ENCODE data around the gene NEDD4L. TPM values are rescaled to one million over a fixed set of nuclear protein-coding genes. Genes with fewer than 3 reads are reported as not detected.

NEDD4L gene
- total and polyA plus RNA-seq, 10 of the 15 experiments (the other 5 are each of a cell fraction or from before 2014, with no cell fraction given): 7.4 to 24.0 (median 17.7) TPM

- H3K27ac ChIP-seq (ENCODE audit: control insufficient read depth, insufficient read depth): no peak overlapping the region
- WGBS (ENCODE audit: insufficient coverage, insufficient replicate concordance, low lambda C conversion rate, missing lambda C conversion rate): 56% methylated on average over 2 of the region's 2 CpGs
- no peak for ATAC-seq
- BruUV-seq (replicated peaks): no TSS peak
- in situ Hi-C loops (cut with MboI): no loop called here
- SMC1A ChIA-PET (ENCODE audit: uncharacterized antibody, unreplicated experiment): no interaction called here
- H3K9me3 ChIP-seq (replicated peaks; ENCODE audit: control insufficient read depth, insufficient read depth, low read length): no peaks in the 10 kb centered on the region
- POLR2A ChIA-PET: interaction anchor here (0.7 kb wide), 1 partner anchor 440 kb away, joined by 3 read pairs; no protein-coding TSS in a partner anchor
- no peak overlapping the region for H3K4me2 ChIP-seq (ENCODE audit: control insufficient read depth, insufficient read depth)
- no peaks in the 10 kb centered on the region for H3K79me2 ChIP-seq (ENCODE audit: control insufficient read depth, insufficient read depth, low read length)
- no peak overlapping the region for H3K4me3 ChIP-seq
- H3K36me3 ChIP-seq (ENCODE audit: control insufficient read depth in 2 of 2, insufficient read depth in 2 of 2, low read length in 1 of 2): no peaks in the 10 kb centered on the region
- CTCF ChIA-PET: no interaction called here
- no peaks in the 10 kb centered on the region for H3K4me1 ChIP-seq (ENCODE audit: control insufficient read depth, insufficient read depth, low read length)
- intact Hi-C loops (cut with micrococcal nuclease; ENCODE audit: unreplicated experiment): no loop called here
- RAD21 ChIA-PET (ENCODE audit: unreplicated experiment): interaction anchor here (1.1 kb wide), 1 partner anchor 171 kb away, joined by 3 read pairs; no protein-coding TSS in a partner anchor
- no peak for TF ChIP-seq ZNF384 (IDR thresholded peaks at IDR 0.05; ENCODE audit: borderline replicate concordance, low read depth, low read length)
- TF ChIP-seq ZBTB4 (CRISPR knock-in tag; IDR thresholded peaks at IDR 0.05): no peak
- no peak for TF ChIP-seq KDM1A (IDR thresholded peaks at IDR 0.05; ENCODE audit: borderline replicate concordance)
- no peak for TF ChIP-seq BMI1 (IDR thresholded peaks at IDR 0.05; ENCODE audit: borderline replicate concordance)
- TF ChIP-seq CHD4 (IDR thresholded peaks at IDR 0.05): no peak
- no peak overlapping the region for H3K9ac ChIP-seq (ENCODE audit: control insufficient read depth, insufficient read depth, low read length)
- DNase-seq (ENCODE audit: low read depth, low spot score): no peak
- FAIRE-seq: no peak
- no peak overlapping the region for H2AFZ ChIP-seq (ENCODE audit: control insufficient read depth, low read depth, low read length)
- H4K20me1 ChIP-seq (ENCODE audit: control insufficient read depth, insufficient read depth): no peaks in the 10 kb centered on the region
- no peaks in the 10 kb centered on the region for H3K27me3 ChIP-seq (replicated peaks in 1 of 2; ENCODE audit: control insufficient read depth in 2 of 2, insufficient read depth in 2 of 2, low read length in 1 of 2)
Observed at GRCh38 chr18:58360324-58360723, 316.3 kb downstream of the NEDD4L start.
